Esophagus muscularis mucosa (tissue), 4 donors: ENCODE measurements around the gene NAMPT.

Experiments used
- EP300 ChIP-seq: sonication (generic); formaldehyde crosslinking; IDR thresholded peaks from one replicate; pipeline ENCODE4 v1.6.1; 2017; ENCODE audit warnings: antibody characterized with exemption
- POLR2AphosphoS5 ChIP-seq, 2 donors: sonication (generic); formaldehyde crosslinking; IDR thresholded peaks; one replicate each; pipeline ENCODE4 v1.6.1; 2017; ENCODE audit warnings: antibody characterized with exemption in 2 of 2
- TF ChIP-seq, protein P1 (sequence below), 3 experiments: fragments of 200-600 bp in 2 of 3; fragments of 450-650 bp in 1 of 3; sonication (generic) in 2 of 3; IDR thresholded peaks; one replicate each; pipeline ENCODE4 v1.5.1; 2017 to 2019; ENCODE audit warnings: antibody characterized with exemption in 3 of 3, mild to moderate bottlenecking in 2 of 3, moderate library complexity in 1 of 3

GRCh38 chr7:106239406-106239805 is 45.4 kb downstream of the NAMPT start:
- TF ChIP-seq, protein P1, sequence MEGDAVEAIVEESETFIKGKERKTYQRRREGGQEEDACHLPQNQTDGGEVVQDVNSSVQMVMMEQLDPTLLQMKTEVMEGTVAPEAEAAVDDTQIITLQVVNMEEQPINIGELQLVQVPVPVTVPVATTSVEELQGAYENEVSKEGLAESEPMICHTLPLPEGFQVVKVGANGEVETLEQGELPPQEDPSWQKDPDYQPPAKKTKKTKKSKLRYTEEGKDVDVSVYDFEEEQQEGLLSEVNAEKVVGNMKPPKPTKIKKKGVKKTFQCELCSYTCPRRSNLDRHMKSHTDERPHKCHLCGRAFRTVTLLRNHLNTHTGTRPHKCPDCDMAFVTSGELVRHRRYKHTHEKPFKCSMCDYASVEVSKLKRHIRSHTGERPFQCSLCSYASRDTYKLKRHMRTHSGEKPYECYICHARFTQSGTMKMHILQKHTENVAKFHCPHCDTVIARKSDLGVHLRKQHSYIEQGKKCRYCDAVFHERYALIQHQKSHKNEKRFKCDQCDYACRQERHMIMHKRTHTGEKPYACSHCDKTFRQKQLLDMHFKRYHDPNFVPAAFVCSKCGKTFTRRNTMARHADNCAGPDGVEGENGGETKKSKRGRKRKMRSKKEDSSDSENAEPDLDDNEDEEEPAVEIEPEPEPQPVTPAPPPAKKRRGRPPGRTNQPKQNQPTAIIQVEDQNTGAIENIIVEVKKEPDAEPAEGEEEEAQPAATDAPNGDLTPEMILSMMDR (IDR thresholded peaks at IDR 0.05), result no peak
- TF ChIP-seq EP300 (no peak), POLR2AphosphoS5 (IDR thresholded peaks at IDR 0.05) (no peak)
